HG03521 (cell line): ENCODE results near the gene PVR.
"Not testable (repeated sequence)": the region's sequence is repeated elsewhere in the genome, so short reads cannot be mapped to it uniquely, and the experiment has no call there.

Source experiments
- ATAC-seq: cut with Tn5 transposase; IDR thresholded peaks from one replicate; pipeline ENCODE4 v1.9.1; 2021; ENCODE audit warnings: mild to moderate bottlenecking, moderate library complexity; ENCODE audit not compliant: unreplicated experiment

PVR gene

DNA sequence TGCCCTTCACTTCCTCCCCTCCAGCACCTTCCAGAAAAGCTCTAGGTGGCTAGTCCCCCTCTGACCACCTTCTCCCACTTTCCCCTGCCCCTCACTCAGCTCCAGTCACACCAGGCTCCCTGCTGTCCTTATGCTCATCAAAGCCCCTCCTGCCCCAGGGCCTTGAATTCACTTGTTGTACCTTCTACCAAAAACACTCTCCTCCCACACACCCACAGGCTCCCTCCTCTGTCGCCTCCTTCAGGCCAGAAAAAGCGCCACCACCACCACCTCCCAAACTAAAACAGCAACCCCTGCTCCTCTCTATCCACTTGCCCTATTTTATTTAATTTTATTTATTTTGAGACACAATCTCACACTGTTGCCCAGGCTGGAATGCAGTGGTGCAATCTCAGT, 50.5 kb downstream of the PVR start:
- no peak for ATAC-seq

- no peak for ATAC-seq
These were observed 53.4 kb downstream of the PVR start for GRCh38 chr19:44696939-44697669.

DNA sequence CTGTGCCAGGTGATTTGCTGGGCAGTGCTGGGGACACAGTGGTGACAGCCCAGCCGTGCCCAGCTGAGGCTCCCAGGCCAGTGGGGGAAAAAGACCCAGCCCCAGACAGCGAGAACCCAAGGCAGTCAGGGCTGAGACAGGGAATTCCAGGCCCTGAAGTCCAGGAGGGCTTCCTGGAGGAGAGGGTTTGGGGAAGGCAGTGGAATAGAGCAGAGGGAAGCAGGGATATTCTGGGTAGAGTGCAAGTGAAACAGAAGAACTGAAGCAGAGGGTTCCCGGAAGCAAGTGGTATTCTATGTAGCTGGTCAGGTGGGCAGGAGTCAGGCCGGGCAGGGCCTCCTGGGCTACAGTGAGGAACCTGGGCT, 53.9 kb downstream of the PVR start:
- ATAC-seq, result no peak

DNA sequence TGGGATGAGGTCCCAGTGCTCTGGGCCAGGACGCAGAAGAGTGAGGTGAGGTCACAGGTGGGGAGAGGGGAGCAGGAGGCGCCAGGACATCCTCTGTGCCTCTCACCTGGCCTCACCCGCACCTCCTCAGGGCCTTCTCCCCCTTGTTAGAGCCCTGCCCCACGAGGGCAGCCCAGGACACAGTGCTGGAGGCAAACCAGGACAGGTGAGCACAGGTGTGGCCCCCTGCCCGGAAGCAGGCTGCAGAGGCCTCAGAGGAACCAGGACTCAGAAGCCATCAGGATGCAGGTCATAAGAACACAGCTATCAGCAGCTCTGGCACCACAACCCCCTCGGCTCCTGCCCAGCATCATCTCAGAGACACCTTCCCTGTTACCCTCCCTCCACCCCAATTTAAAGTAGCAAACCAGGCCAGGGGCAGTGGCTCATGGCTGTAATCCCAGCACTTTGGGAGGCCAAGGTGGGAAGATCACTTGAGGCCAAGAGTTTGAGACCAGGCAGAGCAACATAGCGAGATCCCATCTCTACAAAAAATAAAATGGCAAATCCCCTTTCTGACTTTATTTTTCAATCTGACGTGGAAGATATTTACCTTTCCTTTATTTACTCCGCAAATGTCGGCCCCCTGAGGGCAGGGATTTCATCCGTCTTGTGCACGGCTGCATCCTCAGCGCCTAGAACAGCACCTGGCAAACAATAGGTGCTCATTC, 54.9 kb downstream of the PVR start, which contains the start of gene CEACAM16:
Gene CEACAM16, plus strand, starts transcription at position 660 of the 710 bp plus-strand sequence. CDS start 2,306 bp downstream, outside the sequence.
- ATAC-seq, result no peak

- ATAC-seq, result no peak
These were observed 56.8 kb downstream of the PVR start for GRCh38 chr19:44700547-44700946.

DNA sequence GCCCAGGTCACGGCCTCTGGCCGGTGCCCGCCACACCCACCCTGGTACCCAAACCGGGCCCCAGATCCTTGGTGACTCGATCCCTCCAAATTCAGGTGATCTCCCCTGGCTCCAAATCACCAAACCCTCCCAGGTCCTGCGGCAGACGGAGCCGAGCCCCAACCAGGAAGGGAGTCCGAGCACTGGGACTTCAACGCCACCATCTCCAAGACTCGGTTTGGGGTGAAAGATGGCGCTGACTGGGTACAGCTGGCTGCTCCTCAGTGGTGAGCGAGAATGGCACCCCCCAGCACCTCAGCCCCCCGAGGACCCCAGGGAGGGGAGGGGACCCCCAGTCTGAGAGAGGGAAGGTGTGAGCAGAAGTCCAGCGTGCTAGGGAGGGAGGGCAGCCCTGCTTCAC, 57.5 kb downstream of the PVR start:
- ATAC-seq, result no peak

DNA sequence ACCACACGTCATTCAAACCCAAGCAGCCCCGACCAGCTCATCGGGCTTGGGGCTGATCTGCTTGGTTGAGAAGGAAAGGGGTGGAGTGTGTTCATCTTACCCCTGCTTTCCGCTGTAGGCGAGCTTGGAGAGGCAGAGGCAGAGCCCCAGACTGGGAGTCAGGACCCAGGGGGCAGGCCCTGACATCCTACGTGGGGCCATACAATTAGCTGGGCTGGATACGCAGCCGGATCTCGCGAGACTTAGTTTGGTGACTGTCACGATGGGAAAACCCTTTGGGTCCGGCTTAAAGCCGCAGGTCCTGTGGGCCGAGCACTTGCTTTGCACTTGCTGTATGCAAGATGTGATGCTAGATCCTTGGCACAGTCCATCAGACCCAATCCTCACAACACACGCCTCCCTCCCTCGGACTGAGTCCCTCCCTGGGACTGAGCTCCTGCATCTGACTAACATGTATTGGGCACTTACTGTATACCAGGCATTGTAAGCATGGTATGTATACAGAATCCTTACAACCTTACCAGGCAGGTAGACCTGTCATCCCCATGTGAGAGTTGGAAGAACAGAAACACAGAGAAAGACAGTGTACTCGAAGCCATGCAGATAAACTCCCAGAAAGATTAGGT, 59.0 kb downstream of the PVR start:
- ATAC-seq, result no peak

- no peak for ATAC-seq
These were observed 59.8 kb downstream of the PVR start for GRCh38 chr19:44703336-44704078.

DNA sequence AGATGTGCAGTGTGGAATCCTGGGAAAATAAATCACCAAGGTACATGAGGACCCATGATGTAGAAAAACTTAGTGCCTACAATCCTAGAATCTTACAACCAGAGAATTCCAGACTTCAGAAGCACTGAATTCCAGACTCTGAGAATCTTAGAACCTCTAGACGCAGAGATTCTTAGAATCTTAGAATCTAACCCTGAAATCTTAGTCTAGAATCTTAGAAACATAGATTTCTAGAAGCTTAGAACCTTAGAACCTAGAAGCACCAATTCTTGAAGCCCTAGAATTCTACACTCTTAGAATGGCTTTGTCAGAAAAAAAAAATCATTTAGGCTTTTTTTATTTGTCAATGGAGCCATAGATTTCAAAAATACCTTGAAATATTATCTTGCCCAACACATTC, 61.3 kb downstream of the PVR start:
- ATAC-seq, result no peak

DNA sequence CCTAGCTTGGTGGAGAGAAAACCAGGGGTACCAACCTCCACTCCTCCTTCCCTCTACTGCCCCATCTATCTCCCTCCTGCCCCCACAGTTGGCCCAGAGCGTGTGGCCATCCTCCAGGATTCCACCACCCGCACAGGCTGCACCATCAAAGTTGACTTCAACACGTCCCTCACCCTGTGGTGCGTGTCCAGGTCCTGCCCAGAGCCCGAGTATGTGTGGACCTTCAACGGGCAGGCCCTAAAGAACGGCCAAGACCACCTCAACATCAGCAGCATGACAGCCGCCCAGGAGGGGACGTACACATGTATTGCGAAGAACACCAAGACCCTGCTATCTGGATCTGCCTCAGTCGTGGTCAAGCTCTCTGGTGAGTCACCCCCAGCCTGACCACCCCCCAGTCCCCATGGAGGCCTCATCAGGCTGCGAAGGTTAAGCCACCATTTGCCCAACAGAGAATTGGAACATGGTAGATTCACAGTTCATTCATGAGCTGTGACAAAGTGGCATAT, 61.8 kb downstream of the PVR start:
- no peak for ATAC-seq

DNA sequence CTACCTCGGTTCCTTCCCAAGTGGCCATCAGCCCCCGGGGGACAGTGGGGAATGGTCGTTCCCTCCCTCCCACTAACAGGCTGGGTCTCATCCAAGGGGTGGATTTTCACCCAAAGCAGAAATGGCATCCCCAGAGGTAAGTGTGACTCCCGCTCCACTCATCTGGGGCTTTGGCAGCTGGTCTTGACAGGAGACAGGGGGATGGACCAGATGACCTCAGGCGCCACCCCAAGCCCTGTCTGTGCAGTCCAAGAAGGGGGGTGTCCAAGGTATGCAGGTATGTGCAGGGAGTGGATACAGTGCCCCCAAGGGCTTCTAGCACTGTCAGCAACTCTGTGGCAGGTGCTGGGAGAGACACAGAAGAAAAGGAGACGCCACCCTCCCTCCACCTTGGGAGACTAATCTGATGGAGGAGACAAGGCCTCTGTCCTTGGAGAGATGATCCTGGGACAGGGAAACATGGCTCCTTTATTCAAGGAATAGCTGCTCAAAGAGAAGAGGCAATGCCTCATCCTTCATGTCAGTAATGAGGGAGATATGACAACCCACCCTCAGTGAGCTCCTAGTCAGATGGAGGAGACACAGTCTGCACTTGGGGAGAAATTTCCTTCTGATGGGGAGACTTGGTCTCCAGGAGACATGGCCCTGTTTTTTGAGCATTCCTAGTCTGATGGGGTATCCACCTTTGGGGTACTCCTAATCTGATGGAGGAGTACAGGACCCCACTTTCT, 63.0 kb downstream of the PVR start:
- ATAC-seq, result no peak

GRCh38 chr19:44707794-44708193, 64.1 kb downstream of the PVR start:
- ATAC-seq, result no peak

DNA sequence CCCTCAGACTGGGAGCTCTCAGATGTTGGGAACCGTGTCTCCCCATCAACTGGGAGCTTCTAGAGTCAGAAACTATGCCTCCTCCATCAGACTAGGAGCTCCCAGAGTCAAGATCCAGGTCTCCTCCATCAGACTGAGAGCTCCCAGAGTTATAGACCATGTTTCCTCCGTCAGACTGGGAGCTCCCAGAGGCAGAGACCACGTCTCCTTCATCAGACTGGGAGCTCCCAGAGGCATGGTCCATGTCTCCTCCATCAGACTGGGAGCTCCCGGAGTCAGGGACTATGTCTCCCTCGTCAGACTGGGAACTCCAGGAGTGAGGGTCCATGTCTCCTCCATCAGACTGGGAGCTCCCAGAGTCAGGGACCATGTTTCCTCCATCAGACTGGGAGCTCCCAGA, 65.2 kb downstream of the PVR start:
- no peak for ATAC-seq

DNA sequence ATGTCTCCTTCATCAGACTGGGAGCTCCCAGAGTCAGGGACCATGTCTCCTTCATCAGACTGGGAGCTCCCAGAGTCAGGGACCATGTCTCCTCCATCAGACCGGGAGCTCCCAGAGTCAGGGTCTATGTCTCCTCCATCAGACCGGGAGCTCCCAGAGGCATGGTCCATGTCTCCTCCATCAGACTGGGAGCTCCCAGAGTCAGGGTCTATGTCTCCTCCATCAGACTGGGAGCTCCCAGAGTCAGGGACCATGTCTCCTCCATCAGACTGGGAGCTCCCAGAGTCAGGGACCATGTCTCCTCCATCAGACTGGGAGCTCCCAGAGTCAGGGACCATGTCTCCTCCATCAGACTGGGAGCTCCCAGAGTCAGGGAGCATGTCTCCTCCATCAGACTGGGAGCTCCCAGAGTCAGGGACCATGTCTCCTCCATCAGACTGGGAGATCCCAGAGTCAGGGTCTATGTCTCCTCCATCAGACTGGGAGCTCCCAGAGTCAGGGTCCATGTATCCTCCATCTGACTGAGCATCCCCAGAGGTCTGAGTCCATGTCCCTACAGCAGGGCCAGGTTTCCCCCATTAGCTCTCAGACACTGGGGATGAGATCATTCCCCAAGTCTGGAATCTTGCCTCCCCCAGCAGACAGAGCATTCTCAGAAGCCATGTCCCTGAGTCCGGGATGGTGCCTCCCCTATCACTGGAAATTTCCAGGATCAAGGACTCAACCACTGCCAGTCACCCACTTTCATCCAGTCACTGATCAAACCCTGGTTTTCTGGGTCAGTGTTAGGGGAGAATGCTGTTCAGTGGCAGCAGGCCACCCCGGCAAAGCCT, 65.9 kb downstream of the PVR start:
- ATAC-seq, result not testable (repeated sequence)

DNA sequence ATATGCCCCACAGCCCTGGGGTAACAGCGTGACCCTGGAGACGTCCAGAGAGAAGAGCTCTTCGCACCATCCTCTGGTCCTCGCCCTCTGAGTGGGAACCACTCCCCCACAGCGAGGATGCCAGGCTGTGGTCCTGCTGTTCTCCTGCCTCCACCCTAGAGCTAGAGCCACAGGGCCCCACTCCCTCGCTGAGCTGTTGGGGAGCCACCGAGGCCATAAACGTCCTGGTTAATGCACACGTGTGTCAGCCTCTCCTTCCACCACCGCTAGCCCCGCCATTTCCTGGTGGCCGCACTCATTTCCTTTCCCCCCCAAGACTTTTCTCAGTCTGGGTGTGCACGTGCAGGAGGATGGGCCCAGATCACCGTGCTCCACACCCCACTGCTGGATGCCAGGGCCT, 66.8 kb downstream of the PVR start:
- no peak for ATAC-seq

DNA sequence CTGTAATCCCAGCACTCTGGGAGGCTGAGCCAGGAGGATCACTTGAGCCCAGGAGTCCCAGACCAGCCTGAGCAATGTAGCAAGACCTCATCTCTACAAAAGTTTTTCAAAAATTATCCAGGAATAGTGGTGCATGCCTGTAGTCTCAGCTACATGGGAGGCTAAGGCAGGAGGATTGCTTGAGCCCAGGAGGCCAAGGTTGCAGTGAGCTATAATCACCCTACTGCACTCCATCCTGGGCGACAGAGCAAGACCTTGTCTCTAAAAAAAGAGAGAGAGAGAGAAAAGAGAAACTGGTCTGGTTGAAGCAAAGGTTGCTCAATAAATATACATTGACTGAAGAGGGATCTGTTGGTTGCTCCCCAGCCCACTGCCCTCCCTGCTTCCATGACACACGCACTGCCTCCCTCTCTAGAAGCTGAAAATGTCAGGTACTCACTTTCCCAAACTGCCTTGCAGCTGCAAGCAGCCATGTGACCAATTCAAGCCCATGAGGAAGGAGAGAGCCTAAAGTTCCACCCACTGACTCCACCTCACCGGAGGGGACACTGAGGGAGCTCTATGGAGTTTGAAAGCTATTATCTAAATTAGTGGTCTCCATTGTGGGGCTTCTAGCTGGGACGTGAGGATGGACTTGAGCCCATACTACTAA, 69.3 kb downstream of the PVR start:
- ATAC-seq, result no peak
